Suppressor macrophage treated with lipopolysaccharide for 1 hour (primary cell): ENCODE data around the gene GABBR2.
"Not testable (repeated sequence)": the region's sequence is repeated elsewhere in the genome, so short reads cannot be mapped to it uniquely, and the experiment has no call there.

Experiments used
- DNase-seq, 3 donors: peaks; one replicate each; pipeline ENCODE4 v3.0.0-alpha.2; 2020 to 2022

Gene GABBR2

GRCh38 chr9:98684816-98685215, 23.9 kb downstream of the GABBR2 start:
- DNase-seq = not testable (repeated sequence)

GRCh38 chr9:98678244-98678842, 30.4 kb downstream of the GABBR2 start:
- DNase-seq = peak in 2 of 3 donors; percentile 11 to 37

- no peak for DNase-seq
These were observed 35.1 kb downstream of the GABBR2 start for GRCh38 chr9:98673681-98674080.

GRCh38 chr9:98667005-98667640, 41.6 kb downstream of the GABBR2 start:
- no peak for DNase-seq

- no peak for DNase-seq
These were observed 43.2 kb downstream of the GABBR2 start for GRCh38 chr9:98665501-98665900.

- DNase-seq = peak; percentile 30 to 61 (median 48)
These were observed 48.2 kb downstream of the GABBR2 start for GRCh38 chr9:98660541-98660940.

- no peak for DNase-seq
These were observed 49.8 kb downstream of the GABBR2 start for GRCh38 chr9:98658951-98659351.

- no peak for DNase-seq
These were observed 50.8 kb downstream of the GABBR2 start for GRCh38 chr9:98657897-98658296.

- no peak for DNase-seq
These were observed 52.2 kb downstream of the GABBR2 start for GRCh38 chr9:98656511-98656910.

GRCh38 chr9:98655428-98655827, 53.3 kb downstream of the GABBR2 start:
- DNase-seq = not testable (repeated sequence)

- DNase-seq = no peak
These were observed 54.5 kb downstream of the GABBR2 start for GRCh38 chr9:98654247-98654646.

GRCh38 chr9:98652741-98653140, 56.0 kb downstream of the GABBR2 start:
- no peak for DNase-seq

- DNase-seq = no peak
These were observed 56.4 kb downstream of the GABBR2 start for GRCh38 chr9:98652302-98652701.

- no peak for DNase-seq
These were observed 61.5 kb downstream of the GABBR2 start for GRCh38 chr9:98647236-98647635.

- DNase-seq = no peak
These were observed 64.7 kb downstream of the GABBR2 start for GRCh38 chr9:98644011-98644410.

GRCh38 chr9:98642661-98643312, 65.9 kb downstream of the GABBR2 start:
- DNase-seq = no peak

GRCh38 chr9:98641695-98642094, 67.0 kb downstream of the GABBR2 start:
- DNase-seq = no peak

GRCh38 chr9:98640394-98640793, 68.3 kb downstream of the GABBR2 start:
- no peak for DNase-seq

- no peak for DNase-seq
These were observed 69.6 kb downstream of the GABBR2 start for GRCh38 chr9:98639133-98639532.

GRCh38 chr9:98637381-98637780, 71.4 kb downstream of the GABBR2 start:
- no peak for DNase-seq

GRCh38 chr9:98635374-98635773, 73.4 kb downstream of the GABBR2 start:
- DNase-seq = no peak

- no peak for DNase-seq
These were observed 73.9 kb downstream of the GABBR2 start for GRCh38 chr9:98634685-98635336.

- no peak for DNase-seq
These were observed 75.9 kb downstream of the GABBR2 start for GRCh38 chr9:98632839-98633238.

- DNase-seq = no peak
These were observed 81.4 kb downstream of the GABBR2 start for GRCh38 chr9:98627296-98627695.
